ENCODE data around the gene MVD.
A peak's percentile ranks its signal among the peaks of the same experiment; 100 is the strongest.

DNA sequence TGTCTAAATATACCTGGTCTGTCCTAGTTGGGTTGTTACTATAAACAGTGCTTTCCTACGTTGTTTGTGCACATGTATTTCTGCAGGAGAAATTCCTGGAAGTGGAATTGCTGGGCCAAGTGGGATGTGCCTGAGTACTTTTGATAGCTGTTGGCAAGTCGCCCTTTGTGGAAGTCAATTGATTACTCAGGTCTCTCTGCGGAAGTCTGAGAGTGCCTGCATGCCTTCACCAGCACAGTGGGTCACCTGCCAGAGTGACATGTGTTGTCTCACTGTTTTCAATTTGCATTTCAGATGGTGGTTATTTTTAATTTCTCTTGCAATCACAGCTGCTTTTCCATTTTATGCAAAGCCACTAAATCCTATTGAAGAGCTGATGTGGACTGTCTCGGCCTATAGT lies 2.3 kb upstream of the MVD start:
- no peak for TF ChIP-seq CTCF (IDR thresholded peaks at IDR 0.05)
- no peak for TF ChIP-seq EP300 (IDR thresholded peaks at IDR 0.05)
- TF ChIP-seq POLR2AphosphoS5 (IDR thresholded peaks at IDR 0.05) = peak in 1 of 4 donors; percentile 15
- TF ChIP-seq POLR2A (IDR thresholded peaks at IDR 0.05) = no peak
